ENCODE measurements around the gene OLA1. TPM values are rescaled to one million over a fixed set of nuclear protein-coding genes. Genes with fewer than 3 reads are reported as not detected.

The OLA1 gene
- total and polyA plus RNA-seq, 2 of the 13 experiments (the other 11 are each of a cell fraction or from before 2014, with no cell fraction given): 153 to 241 TPM

GRCh38 chr2:174145827-174146226 lies 102.5 kb downstream of the OLA1 start (continued):
- TF ChIP-seq ZFX (CRISPR knock-in tag; IDR thresholded peaks at IDR 0.05; ENCODE audit: low read depth): no peak
- TF ChIP-seq MNT (IDR thresholded peaks at IDR 0.05): no peak
- TF ChIP-seq, protein P1, sequence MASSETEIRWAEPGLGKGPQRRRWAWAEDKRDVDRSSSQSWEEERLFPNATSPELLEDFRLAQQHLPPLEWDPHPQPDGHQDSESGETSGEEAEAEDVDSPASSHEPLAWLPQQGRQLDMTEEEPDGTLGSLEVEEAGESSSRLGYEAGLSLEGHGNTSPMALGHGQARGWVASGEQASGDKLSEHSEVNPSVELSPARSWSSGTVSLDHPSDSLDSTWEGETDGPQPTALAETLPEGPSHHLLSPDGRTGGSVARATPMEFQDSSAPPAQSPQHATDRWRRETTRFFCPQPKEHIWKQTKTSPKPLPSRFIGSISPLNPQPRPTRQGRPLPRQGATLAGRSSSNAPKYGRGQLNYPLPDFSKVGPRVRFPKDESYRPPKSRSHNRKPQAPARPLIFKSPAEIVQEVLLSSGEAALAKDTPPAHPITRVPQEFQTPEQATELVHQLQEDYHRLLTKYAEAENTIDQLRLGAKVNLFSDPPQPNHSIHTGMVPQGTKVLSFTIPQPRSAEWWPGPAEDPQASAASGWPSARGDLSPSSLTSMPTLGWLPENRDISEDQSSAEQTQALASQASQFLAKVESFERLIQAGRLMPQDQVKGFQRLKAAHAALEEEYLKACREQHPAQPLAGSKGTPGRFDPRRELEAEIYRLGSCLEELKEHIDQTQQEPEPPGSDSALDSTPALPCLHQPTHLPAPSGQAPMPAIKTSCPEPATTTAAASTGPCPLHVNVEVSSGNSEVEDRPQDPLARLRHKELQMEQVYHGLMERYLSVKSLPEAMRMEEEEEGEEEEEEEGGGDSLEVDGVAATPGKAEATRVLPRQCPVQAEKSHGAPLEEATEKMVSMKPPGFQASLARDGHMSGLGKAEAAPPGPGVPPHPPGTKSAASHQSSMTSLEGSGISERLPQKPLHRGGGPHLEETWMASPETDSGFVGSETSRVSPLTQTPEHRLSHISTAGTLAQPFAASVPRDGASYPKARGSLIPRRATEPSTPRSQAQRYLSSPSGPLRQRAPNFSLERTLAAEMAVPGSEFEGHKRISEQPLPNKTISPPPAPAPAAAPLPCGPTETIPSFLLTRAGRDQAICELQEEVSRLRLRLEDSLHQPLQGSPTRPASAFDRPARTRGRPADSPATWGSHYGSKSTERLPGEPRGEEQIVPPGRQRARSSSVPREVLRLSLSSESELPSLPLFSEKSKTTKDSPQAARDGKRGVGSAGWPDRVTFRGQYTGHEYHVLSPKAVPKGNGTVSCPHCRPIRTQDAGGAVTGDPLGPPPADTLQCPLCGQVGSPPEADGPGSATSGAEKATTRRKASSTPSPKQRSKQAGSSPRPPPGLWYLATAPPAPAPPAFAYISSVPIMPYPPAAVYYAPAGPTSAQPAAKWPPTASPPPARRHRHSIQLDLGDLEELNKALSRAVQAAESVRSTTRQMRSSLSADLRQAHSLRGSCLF (CRISPR knock-in tag; IDR thresholded peaks at IDR 0.05; ENCODE audit: borderline replicate concordance): no peak
- no peak for TF ChIP-seq PRDM15 (CRISPR knock-in tag; IDR thresholded peaks at IDR 0.05)
- no peak for TF ChIP-seq BHLHE40 (IDR thresholded peaks at IDR 0.05; ENCODE audit: low read length)
- TF ChIP-seq, protein P2, sequence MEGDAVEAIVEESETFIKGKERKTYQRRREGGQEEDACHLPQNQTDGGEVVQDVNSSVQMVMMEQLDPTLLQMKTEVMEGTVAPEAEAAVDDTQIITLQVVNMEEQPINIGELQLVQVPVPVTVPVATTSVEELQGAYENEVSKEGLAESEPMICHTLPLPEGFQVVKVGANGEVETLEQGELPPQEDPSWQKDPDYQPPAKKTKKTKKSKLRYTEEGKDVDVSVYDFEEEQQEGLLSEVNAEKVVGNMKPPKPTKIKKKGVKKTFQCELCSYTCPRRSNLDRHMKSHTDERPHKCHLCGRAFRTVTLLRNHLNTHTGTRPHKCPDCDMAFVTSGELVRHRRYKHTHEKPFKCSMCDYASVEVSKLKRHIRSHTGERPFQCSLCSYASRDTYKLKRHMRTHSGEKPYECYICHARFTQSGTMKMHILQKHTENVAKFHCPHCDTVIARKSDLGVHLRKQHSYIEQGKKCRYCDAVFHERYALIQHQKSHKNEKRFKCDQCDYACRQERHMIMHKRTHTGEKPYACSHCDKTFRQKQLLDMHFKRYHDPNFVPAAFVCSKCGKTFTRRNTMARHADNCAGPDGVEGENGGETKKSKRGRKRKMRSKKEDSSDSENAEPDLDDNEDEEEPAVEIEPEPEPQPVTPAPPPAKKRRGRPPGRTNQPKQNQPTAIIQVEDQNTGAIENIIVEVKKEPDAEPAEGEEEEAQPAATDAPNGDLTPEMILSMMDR (CRISPR knock-in tag; IDR thresholded peaks at IDR 0.05): peak; percentile 47
- TF ChIP-seq ZNF788 (CRISPR knock-in tag; IDR thresholded peaks at IDR 0.05; ENCODE audit: borderline replicate concordance): no peak
- peak; percentile 91 for TF ChIP-seq ZSCAN22 (CRISPR knock-in tag; IDR thresholded peaks at IDR 0.05)
- no peak for TF ChIP-seq ZNF800 (CRISPR knock-in tag; IDR thresholded peaks at IDR 0.05)

Data from HepG2 (cell line).